IMR-90 (cell line): ENCODE results near the gene DLG5. TPM values are rescaled to one million over a fixed set of nuclear protein-coding genes. Genes with fewer than 3 reads are reported as not detected.

Experiments
- ATAC-seq: fragments of 200-7000 bp; cut with Tn5 transposase; 2 replicates; pipeline ENCODE4 v1.9.1; 2020; ENCODE audit warnings: low read depth, mild to moderate bottlenecking, moderate library complexity
- BruUV-seq: library from RNA; stranded (reverse); fragments of 400-500 nt; replicated peaks from 2 replicates; lab custom pipeline; 2021; lab: Mats Ljungman, UMichigan
- CTCF ChIA-PET: fragments of 300-600 bp; formaldehyde crosslinking; extraction: SDS; loops from one replicate; lab custom pipeline; 2021; ENCODE audit warnings: antibody characterized with exemption; lab: Yijun Ruan, JAX
- POLR2A ChIA-PET: fragments of 300-600 bp; sonication (Branson Sonifier 250); formaldehyde crosslinking; loops from one replicate; lab custom pipeline; 2022; ENCODE audit warnings: antibody characterized with exemption; ENCODE audit not compliant: unreplicated experiment; lab: Charles Lee
- DNase-seq: peaks from one replicate; pipeline ENCODE4 v3.0.0; 2013
- H2AFZ ChIP-seq: replicated peaks from 2 replicates; pipeline ENCODE3; 2013; ENCODE audit warnings: low read length, mild to moderate bottlenecking; ENCODE audit not compliant: poor library complexity
- H2AK5ac ChIP-seq: 2 replicates; pipeline ENCODE4 v1.6.1; 2013; ENCODE audit warnings: low read depth, low read length, inconsistent platforms
- H2AK9ac ChIP-seq: replicated peaks from 2 replicates; pipeline ENCODE3; 2013; ENCODE audit warnings: mild to moderate bottlenecking, low read depth, low read length, moderate library complexity; ENCODE audit not compliant: poor library complexity
- H2BK120ac ChIP-seq: 2 replicates; pipeline ENCODE4 v1.6.1; 2013; ENCODE audit warnings: low read depth, low read length, inconsistent platforms
- H2BK15ac ChIP-seq: 3 replicates; pipeline ENCODE4 v1.6.1; 2013; ENCODE audit warnings: low read depth, low read length, inconsistent platforms
- H2BK20ac ChIP-seq: 2 replicates; pipeline ENCODE4 v1.6.1; 2013; ENCODE audit warnings: low read depth, mild to moderate bottlenecking, inconsistent platforms, low read length, moderate library complexity
- H2BK5ac ChIP-seq: 2 replicates; pipeline ENCODE4 v1.6.1; 2013; ENCODE audit warnings: mild to moderate bottlenecking, low read depth, low read length, inconsistent platforms; ENCODE audit not compliant: poor library complexity, severe bottlenecking
- H3K14ac ChIP-seq: replicated peaks from 2 replicates; pipeline ENCODE4 v1.6.1; 2013; ENCODE audit warnings: low read depth, low read length, inconsistent platforms
- H3K18ac ChIP-seq: 2 replicates; pipeline ENCODE4 v1.6.1; 2013; ENCODE audit warnings: low read depth, low read length, control low read depth
- H3K23ac ChIP-seq: 2 replicates; pipeline ENCODE4 v1.6.1; 2013; ENCODE audit warnings: low read depth, low read length, inconsistent platforms
- H3K27ac ChIP-seq: 2 replicates; pipeline ENCODE4 v1.5.1; 2013; ENCODE audit warnings: mild to moderate bottlenecking, control low read depth, low read length; ENCODE audit not compliant: insufficient read depth
- H3K27me3 ChIP-seq: 2 replicates; pipeline ENCODE4 v1.6.1; 2013; ENCODE audit warnings: low read length; ENCODE audit not compliant: control insufficient read depth, insufficient read depth
- H3K36me3 ChIP-seq: 2 replicates; pipeline ENCODE4 v1.6.1; 2013; ENCODE audit warnings: low read length, mixed read lengths; ENCODE audit not compliant: control insufficient read depth, insufficient read depth
- H3K4ac ChIP-seq: 2 replicates; pipeline ENCODE4 v1.6.1; 2013; ENCODE audit warnings: low read depth, low read length, inconsistent platforms
- H3K4me1 ChIP-seq: 2 replicates; pipeline ENCODE4 v1.6.1; 2013; ENCODE audit warnings: low read length, mixed read lengths; ENCODE audit not compliant: control insufficient read depth, insufficient read depth
- H3K4me2 ChIP-seq: 2 replicates; pipeline ENCODE4 v1.6.1; 2013; ENCODE audit warnings: low read depth, mild to moderate bottlenecking, control low read depth, low read length, moderate library complexity
- H3K4me3 ChIP-seq: 2 replicates; pipeline ENCODE4 v1.5.1; 2013; ENCODE audit warnings: low read depth, mild to moderate bottlenecking, control low read depth, low read length, moderate library complexity; ENCODE audit not compliant: insufficient read depth
- H3K56ac ChIP-seq: 2 replicates; pipeline ENCODE4 v1.6.1; 2013; ENCODE audit warnings: low read length, inconsistent platforms; ENCODE audit not compliant: insufficient read depth; ENCODE audit errors: extremely low read depth
- H3K79me1 ChIP-seq, 2 experiments: 2 replicates each; pipeline ENCODE4 v1.6.1; 2013; ENCODE audit warnings: low read length in 2 of 2, inconsistent platforms in 1 of 2, low read depth in 1 of 2
- H3K9ac ChIP-seq: 2 replicates; pipeline ENCODE4 v1.6.1; 2013; ENCODE audit warnings: low read depth, low read length, control low read depth
- H3K9me1 ChIP-seq: 2 replicates; pipeline ENCODE4 v1.6.1; 2013; ENCODE audit warnings: low read length, inconsistent platforms; ENCODE audit not compliant: insufficient read depth
- H3K9me3 ChIP-seq: 2 replicates; pipeline ENCODE4 v1.6.1; 2013; ENCODE audit warnings: low read length; ENCODE audit not compliant: control insufficient read depth, insufficient read depth
- H4K20me1 ChIP-seq: 2 replicates; pipeline ENCODE4 v1.6.1; 2013; ENCODE audit warnings: low read length, inconsistent platforms; ENCODE audit not compliant: insufficient read depth
- H4K5ac ChIP-seq: 2 replicates; pipeline ENCODE4 v1.6.1; 2013; ENCODE audit warnings: mild to moderate bottlenecking, low read depth, low read length, control low read depth
- H4K8ac ChIP-seq, 2 experiments: 2 replicates each; pipeline ENCODE4 v1.6.1; 2013; ENCODE audit warnings: low read depth in 2 of 2, low read length in 2 of 2, control low read depth in 1 of 2, inconsistent platforms in 1 of 2
- H4K91ac ChIP-seq: 2 replicates; pipeline ENCODE4 v1.6.1; 2013; ENCODE audit warnings: low read depth, low read length, inconsistent platforms; ENCODE audit not compliant: insufficient read depth
- BHLHE40 ChIP-seq: fragments of 150-350 bp; IDR thresholded peaks from 2 replicates; pipeline ENCODE4 v1.6.1; 2016; ENCODE audit warnings: mild to moderate bottlenecking, low read depth, low read length
- CEBPB ChIP-seq: IDR thresholded peaks from 2 replicates; pipeline ENCODE4 v1.6.1; 2012; ENCODE audit warnings: low read depth, low read length, improper control_type of control experiment
- CHD1 ChIP-seq: IDR thresholded peaks from 2 replicates; pipeline ENCODE4 v1.6.1; 2012; ENCODE audit warnings: low read depth, low read length, improper control_type of control experiment
- CTCF ChIP-seq: conservative IDR thresholded peaks from 2 replicates; pipeline ENCODE4 v1.5.1; 2012; ENCODE audit warnings: mild to moderate bottlenecking, low read depth, low read length, improper control_type of control experiment
- ELK1 ChIP-seq: fragments of 150-350 bp; IDR thresholded peaks from 2 replicates; pipeline ENCODE4 v1.6.1; 2016; ENCODE audit warnings: low read depth, mild to moderate bottlenecking, low read length, moderate library complexity, borderline replicate concordance
- FOS ChIP-seq: fragments of 150-350 bp; IDR thresholded peaks from 2 replicates; pipeline ENCODE4 v1.6.1; 2016; ENCODE audit warnings: low read depth, low read length
- MAFK ChIP-seq: IDR thresholded peaks from 2 replicates; pipeline ENCODE4 v1.6.1; 2012; ENCODE audit warnings: low read depth, low read length, improper control_type of control experiment
- MAZ ChIP-seq: IDR thresholded peaks from 2 replicates; pipeline ENCODE4 v1.6.1; 2012; ENCODE audit warnings: low read depth, mild to moderate bottlenecking, low read length, improper control_type of control experiment, moderate library complexity, borderline replicate concordance
- POLR2A ChIP-seq: IDR thresholded peaks from 2 replicates; pipeline ENCODE4 v1.6.1; 2012; ENCODE audit warnings: mild to moderate bottlenecking, low read depth, low read length
- RAD21 ChIP-seq: IDR thresholded peaks from 2 replicates; pipeline ENCODE4 v1.6.1; 2012; ENCODE audit warnings: low read length, improper control_type of control experiment
- RCOR1 ChIP-seq: IDR thresholded peaks from 2 replicates; pipeline ENCODE4 v1.6.1; 2012; ENCODE audit warnings: mild to moderate bottlenecking, low read length, improper control_type of control experiment; ENCODE audit not compliant: insufficient replicate concordance
- RFX5 ChIP-seq: IDR thresholded peaks from 2 replicates; pipeline ENCODE4 v1.8.0; 2012; ENCODE audit warnings: low read depth, mild to moderate bottlenecking, low read length, moderate library complexity
- SMC3 ChIP-seq: fragments of 150-350 bp; IDR thresholded peaks from 2 replicates; pipeline ENCODE4 v1.6.1; 2016; ENCODE audit warnings: low read depth, mild to moderate bottlenecking, antibody characterized with exemption, low read length, moderate library complexity
- USF2 ChIP-seq: fragments of 150-350 bp; IDR thresholded peaks from 2 replicates; pipeline ENCODE4 v1.6.1; 2017; ENCODE audit warnings: mild to moderate bottlenecking, antibody characterized with exemption, low read length, low read depth
- WGBS, 2 experiments: methylation state at CpG; one replicate each; pipeline versions ENCODE4 v1.1.5 to v1.1.7; 2013; ENCODE audit warnings: missing lambda C conversion rate in 2 of 2; ENCODE audit not compliant: insufficient read length in 1 of 2; ENCODE audit errors: extremely low coverage in 2 of 2; 5-methylcytosine and 5-hydroxymethylcytosine counted together
- dilution Hi-C: fragments of 300-500 bp; cut with HindIII; formaldehyde crosslinking; loops from one replicate; pipeline ENCODE4 v1.14.3; 2018; ENCODE audit warnings: low sequenced_read_pairs; ENCODE audit not compliant: unreplicated experiment
- in situ Hi-C: fragments of 300-500 bp; cut with MboI; formaldehyde crosslinking; loops from 3 replicates; pipeline ENCODE4 v1.14.3; 2019; ENCODE audit warnings: low sequenced_read_pairs, inconsistent platforms, mixed read lengths
- intact Hi-C: fragments of 100-400 bp; cut with micrococcal nuclease; formaldehyde crosslinking; loops from 2 replicates; pipeline ENCODE4 v1.10.0; 2022
- polyA plus RNA-seq, 3 experiments: library from polyadenylated mRNA; depleted of rRNA; stranded (reverse); fragments of >200 nt; gene quantifications; 2 replicates each; pipeline ENCODE4 v1.2.3, GENCODE V29; 2012; ENCODE audit warnings: low replicate concordance in 1 of 3
- total RNA-seq: library from RNA; depleted of rRNA; stranded (reverse); fragments of >200 nt; gene quantifications from 2 replicates; pipeline ENCODE4 v1.2.3, GENCODE V29; 2012

Gene DLG5
- total and polyA plus RNA-seq, 2 of the 4 experiments (the other 2 are of a cell fraction) = 12.7 to 28.7 TPM

GRCh38 chr10:77893386-77893785 is 33.2 kb downstream of the DLG5 start:
- no peaks in the 10 kb centered on the region for H3K9me3 ChIP-seq
- H3K27me3 ChIP-seq = no peaks in the 10 kb centered on the region
- TF ChIP-seq CHD1 = no peak
- no peak for TF ChIP-seq RFX5
- TF ChIP-seq SMC3 = no peak
- TF ChIP-seq FOS = no peak
- no peak for TF ChIP-seq POLR2A
- TF ChIP-seq RAD21 = no peak
- no peak for TF ChIP-seq BHLHE40
- no peak for TF ChIP-seq CTCF
- no peak for TF ChIP-seq ELK1
- no peak for TF ChIP-seq CEBPB
- TF ChIP-seq MAFK = no peak
- no peak for TF ChIP-seq MAZ
- no peak for TF ChIP-seq USF2
- TF ChIP-seq RCOR1 = no peak
- H3K18ac ChIP-seq = no peak overlapping the region
- H2BK5ac ChIP-seq = no peak overlapping the region
- dilution Hi-C loops (no loop called here), in situ Hi-C loops (no loop called here), intact Hi-C loops (no loop called here)
- ChIA-PET CTCF (interaction anchor here (0.6 kb wide), 1 partner anchor 996 kb away, joined by 3 read pairs; no protein-coding TSS in a partner anchor), POLR2A (no interaction called here)
- DNase-seq = no peak
- H3K27ac ChIP-seq = no peak overlapping the region
- peaks cover 48% of the 10 kb centered on the region for H3K9me1 ChIP-seq
- no peak overlapping the region for H3K23ac ChIP-seq
- H4K5ac ChIP-seq = no peak overlapping the region
- no peak overlapping the region for H3K4me2 ChIP-seq
- no peak overlapping the region for H2AFZ ChIP-seq
- no peak overlapping the region for H2BK20ac ChIP-seq
- no peaks in the 10 kb centered on the region for H3K36me3 ChIP-seq
- no peak overlapping the region for H3K14ac ChIP-seq
- no peak overlapping the region for H3K4me3 ChIP-seq
- 88% methylated on average over 5 of the region's 8 CpGs; no CpG with 5 or more reads in 1 of the 2 experiments for WGBS, 2 experiments
- no peak overlapping the region for H2BK120ac ChIP-seq
- no peak overlapping the region for H3K4ac ChIP-seq
- no peak overlapping the region for H4K91ac ChIP-seq
- no TSS peak for BruUV-seq
- no peak overlapping the region for H2AK9ac ChIP-seq
- H3K56ac ChIP-seq = no peak overlapping the region
- no peak overlapping the region for H2BK15ac ChIP-seq
- H3K9ac ChIP-seq = no peak overlapping the region
- no peak for ATAC-seq
- peaks cover 8% of the 10 kb centered on the region for H3K4me1 ChIP-seq
- H3K79me1 ChIP-seq = peaks cover 28 to 86% of the 10 kb centered on the region in 2 experiments
- peaks cover 87% of the 10 kb centered on the region for H4K20me1 ChIP-seq
- no peak overlapping the region for H2AK5ac ChIP-seq
- no peak overlapping the region for H4K8ac ChIP-seq
